ENCODE data around the gene KCNJ6.

DNA sequence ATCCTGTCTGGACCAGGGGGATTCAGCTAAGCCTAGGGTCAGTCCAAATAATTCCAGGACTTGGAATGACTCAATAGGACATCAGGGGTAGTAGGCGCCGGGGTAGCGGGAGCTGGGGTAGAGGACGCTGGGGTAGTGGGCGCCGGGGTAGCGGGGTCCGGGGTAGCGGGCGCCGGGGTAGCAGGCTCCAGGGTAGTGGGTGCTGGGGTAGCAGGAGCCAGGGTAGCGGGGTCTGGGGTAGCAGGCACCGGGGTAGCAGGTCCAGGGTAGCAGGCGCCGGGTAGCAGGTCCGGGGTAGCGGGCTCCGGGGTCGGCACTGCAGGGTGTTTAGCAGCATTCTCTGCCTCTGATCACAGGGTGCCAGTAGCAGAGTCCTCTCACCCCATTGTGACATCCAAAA, 248.9 kb downstream of the KCNJ6 start:
- TF ChIP-seq, protein P1, sequence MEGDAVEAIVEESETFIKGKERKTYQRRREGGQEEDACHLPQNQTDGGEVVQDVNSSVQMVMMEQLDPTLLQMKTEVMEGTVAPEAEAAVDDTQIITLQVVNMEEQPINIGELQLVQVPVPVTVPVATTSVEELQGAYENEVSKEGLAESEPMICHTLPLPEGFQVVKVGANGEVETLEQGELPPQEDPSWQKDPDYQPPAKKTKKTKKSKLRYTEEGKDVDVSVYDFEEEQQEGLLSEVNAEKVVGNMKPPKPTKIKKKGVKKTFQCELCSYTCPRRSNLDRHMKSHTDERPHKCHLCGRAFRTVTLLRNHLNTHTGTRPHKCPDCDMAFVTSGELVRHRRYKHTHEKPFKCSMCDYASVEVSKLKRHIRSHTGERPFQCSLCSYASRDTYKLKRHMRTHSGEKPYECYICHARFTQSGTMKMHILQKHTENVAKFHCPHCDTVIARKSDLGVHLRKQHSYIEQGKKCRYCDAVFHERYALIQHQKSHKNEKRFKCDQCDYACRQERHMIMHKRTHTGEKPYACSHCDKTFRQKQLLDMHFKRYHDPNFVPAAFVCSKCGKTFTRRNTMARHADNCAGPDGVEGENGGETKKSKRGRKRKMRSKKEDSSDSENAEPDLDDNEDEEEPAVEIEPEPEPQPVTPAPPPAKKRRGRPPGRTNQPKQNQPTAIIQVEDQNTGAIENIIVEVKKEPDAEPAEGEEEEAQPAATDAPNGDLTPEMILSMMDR (IDR thresholded peaks at IDR 0.05; ENCODE audit: low read depth, low read length), result no peak
- no peak for TF ChIP-seq EZH2phosphoT487 (IDR thresholded peaks at IDR 0.05; ENCODE audit: low read depth)
